Activated T-helper 17 cell treated with anti-CD3 and anti-CD28 coated beads, Interleukin-2, amount 50 U/mL, for 72 hours (primary cell): Measurements from ENCODE around the gene SERPINA12. TPM values are rescaled to one million over a fixed set of nuclear protein-coding genes. Genes with fewer than 3 reads are reported as not detected.

Experiments used
- ATAC-seq: fragments of 150-1000 bp; cut with Tn5 transposase; replicated peaks from 2 replicates; pipeline ENCODE4 v1.10.0; 2021; ENCODE audit warnings: mild to moderate bottlenecking, moderate library complexity
- H3K27ac Mint-ChIP-seq: one replicate; pipeline ENCODE4 v1.8.0; 2022; ENCODE audit warnings: mixed read lengths
- H3K27me3 Mint-ChIP-seq: one replicate; pipeline ENCODE4 v1.8.0; 2022; ENCODE audit warnings: mixed read lengths
- H3K36me3 Mint-ChIP-seq: one replicate; pipeline ENCODE4 v1.8.0; 2022; ENCODE audit warnings: low read depth, mild to moderate bottlenecking, mixed read lengths
- H3K4me1 Mint-ChIP-seq: one replicate; pipeline ENCODE4 v1.8.0; 2022; ENCODE audit warnings: mixed read lengths
- H3K4me3 Mint-ChIP-seq: one replicate; pipeline ENCODE4 v1.8.0; 2022; ENCODE audit warnings: mild to moderate bottlenecking, mixed read lengths
- H3K9me3 Mint-ChIP-seq: one replicate; pipeline ENCODE4 v1.8.0; 2022; ENCODE audit warnings: mixed read lengths
- total RNA-seq, 2 donors: library from RNA; stranded (reverse); gene quantifications; one replicate each; pipeline ENCODE4 v1.2.3, GENCODE V29; 2022

The SERPINA12 gene, protein sequence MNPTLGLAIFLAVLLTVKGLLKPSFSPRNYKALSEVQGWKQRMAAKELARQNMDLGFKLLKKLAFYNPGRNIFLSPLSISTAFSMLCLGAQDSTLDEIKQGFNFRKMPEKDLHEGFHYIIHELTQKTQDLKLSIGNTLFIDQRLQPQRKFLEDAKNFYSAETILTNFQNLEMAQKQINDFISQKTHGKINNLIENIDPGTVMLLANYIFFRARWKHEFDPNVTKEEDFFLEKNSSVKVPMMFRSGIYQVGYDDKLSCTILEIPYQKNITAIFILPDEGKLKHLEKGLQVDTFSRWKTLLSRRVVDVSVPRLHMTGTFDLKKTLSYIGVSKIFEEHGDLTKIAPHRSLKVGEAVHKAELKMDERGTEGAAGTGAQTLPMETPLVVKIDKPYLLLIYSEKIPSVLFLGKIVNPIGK
- total RNA-seq, result not detected

DNA sequence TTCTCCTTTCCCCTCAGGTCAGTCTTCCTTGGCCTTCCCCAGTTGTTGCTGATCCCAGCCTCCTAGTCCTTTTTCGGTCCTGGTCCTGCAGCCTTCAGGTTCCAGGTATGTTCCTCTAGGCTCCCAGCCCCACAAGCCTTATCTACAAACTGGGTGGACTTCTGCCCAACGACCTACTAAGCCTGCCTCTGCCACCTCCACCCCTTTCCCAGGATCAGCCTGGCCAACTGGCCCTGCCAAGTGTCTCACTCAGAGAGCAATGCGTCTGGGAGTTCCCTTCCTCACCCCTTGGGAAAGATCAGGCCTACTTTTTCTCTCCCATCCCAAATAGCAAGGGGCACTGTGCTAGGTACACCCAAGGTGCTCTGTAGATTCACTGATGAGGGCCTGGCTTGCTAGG lies at the start of gene SERPINA12:
TSS of gene SERPINA12 (minus strand) at position 114 of the 400 bp plus-strand sequence. CDS start 11,072 bp downstream, outside the sequence.
- Mint-ChIP-seq H3K36me3 (no peaks in the 10 kb centered on the region), H3K4me1 (no peaks in the 10 kb centered on the region), H3K4me3 (no peak within 1 kb of the TSS), H3K27me3 (peaks cover 9% of the 10 kb centered on the region), H3K9me3 (no peaks in the 10 kb centered on the region), H3K27ac (no peak within 1 kb of the TSS)
- no peak for ATAC-seq

DNA sequence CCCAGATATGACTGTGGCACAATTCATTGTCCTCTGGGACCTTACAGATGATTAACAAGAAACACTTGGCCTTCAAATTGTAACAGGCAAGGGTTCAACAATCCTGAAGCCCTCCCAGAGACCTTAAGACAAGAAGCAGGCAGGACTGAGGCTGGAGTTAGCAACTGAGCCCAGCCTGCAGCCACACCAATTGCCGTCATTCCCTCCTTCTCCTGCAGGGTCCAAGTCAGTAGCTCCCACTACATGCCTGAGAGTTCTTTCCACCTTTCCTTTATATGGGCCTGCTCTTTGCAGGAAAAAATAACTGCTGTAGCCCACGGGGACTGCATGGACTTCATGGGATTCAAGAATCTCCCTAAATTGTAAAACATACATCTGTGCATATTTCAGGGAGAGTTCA lies 49.6 kb upstream of the SERPINA12 start:
- no peak for ATAC-seq
- H3K36me3 Mint-ChIP-seq, result no peaks in the 10 kb centered on the region
- peaks cover 16% of the 10 kb centered on the region for H3K9me3 Mint-ChIP-seq
- H3K4me3 Mint-ChIP-seq, result no peak overlapping the region
- no peaks in the 10 kb centered on the region for H3K4me1 Mint-ChIP-seq
- H3K27me3 Mint-ChIP-seq, result peaks cover 25% of the 10 kb centered on the region
- H3K27ac Mint-ChIP-seq, result no peak overlapping the region

DNA sequence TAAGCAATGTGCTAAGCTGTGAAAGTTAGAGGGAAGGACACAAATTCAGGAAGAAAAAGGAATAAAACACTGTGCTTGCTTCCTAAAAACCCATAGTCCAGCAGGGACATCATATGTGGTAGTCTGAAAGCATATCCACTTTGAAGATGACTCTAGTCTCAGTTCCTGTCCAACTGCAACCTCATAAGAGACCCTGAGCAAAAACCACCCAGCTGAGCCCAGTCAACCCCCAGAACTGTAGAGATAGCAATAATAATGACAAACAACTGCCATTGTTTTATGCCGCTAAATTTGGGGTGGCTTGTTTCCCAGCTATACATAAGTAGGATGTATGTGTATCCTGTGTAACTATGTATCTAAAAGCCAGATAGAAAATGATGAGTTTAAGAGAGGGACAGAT lies 48.1 kb upstream of the SERPINA12 start:
- H3K4me3 Mint-ChIP-seq, result no peak overlapping the region
- H3K9me3 Mint-ChIP-seq, result peaks cover 19% of the 10 kb centered on the region
- H3K27ac Mint-ChIP-seq, result no peak overlapping the region
- no peaks in the 10 kb centered on the region for H3K4me1 Mint-ChIP-seq
- no peak for ATAC-seq
- H3K36me3 Mint-ChIP-seq, result no peaks in the 10 kb centered on the region
- H3K27me3 Mint-ChIP-seq, result peaks cover 36% of the 10 kb centered on the region

DNA sequence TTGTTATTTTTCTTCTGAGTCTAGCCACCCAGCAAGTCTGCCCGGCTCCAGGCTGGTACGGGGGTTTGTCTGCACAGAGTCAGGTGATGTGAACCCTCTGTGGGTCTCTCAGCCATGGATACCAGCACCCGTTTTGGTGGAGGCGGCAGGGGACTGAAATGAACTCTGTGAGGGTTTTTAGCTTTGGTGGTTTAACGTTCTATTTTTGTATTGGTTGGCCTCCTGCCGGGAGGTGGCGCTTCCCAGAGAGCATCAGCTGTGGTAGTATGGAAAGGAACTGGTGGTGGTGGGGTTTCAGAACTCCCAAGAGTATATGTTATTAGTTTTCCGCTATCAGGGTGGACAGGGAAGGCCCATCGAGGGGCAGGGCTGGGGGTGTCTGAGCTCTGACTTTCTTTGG lies 46.7 kb upstream of the SERPINA12 start:
- no peak overlapping the region for H3K27ac Mint-ChIP-seq
- H3K36me3 Mint-ChIP-seq, result no peaks in the 10 kb centered on the region
- no peak overlapping the region for H3K4me3 Mint-ChIP-seq
- ATAC-seq, result no peak
- H3K27me3 Mint-ChIP-seq, result peaks cover 44% of the 10 kb centered on the region
- peaks cover 19% of the 10 kb centered on the region for H3K9me3 Mint-ChIP-seq
- H3K4me1 Mint-ChIP-seq, result no peaks in the 10 kb centered on the region

DNA sequence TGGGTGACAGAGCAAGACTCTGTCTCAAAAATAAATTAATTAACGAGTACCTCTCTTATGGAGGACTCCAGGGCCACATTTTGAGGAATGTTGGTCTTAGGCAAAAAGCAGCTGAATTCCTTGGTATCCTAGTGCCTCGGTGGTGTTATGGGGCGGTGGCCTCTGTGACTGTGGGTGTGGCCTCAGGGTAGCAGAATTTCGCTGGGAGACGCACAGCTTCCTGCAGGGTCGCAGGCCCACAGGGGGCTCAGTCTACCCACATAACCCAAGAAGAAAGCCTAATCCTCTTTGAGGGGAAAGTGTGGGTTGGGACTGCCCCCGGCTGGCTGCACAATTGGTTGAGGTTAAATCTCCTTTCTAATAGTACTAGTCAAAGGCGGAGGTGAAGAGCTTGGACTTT lies 40.8 kb upstream of the SERPINA12 start:
- no peak overlapping the region for H3K27ac Mint-ChIP-seq
- H3K36me3 Mint-ChIP-seq, result no peaks in the 10 kb centered on the region
- H3K4me3 Mint-ChIP-seq, result no peak overlapping the region
- no peak for ATAC-seq
- peaks cover 35% of the 10 kb centered on the region for H3K27me3 Mint-ChIP-seq
- H3K9me3 Mint-ChIP-seq, result peaks cover 7% of the 10 kb centered on the region
- no peaks in the 10 kb centered on the region for H3K4me1 Mint-ChIP-seq

DNA sequence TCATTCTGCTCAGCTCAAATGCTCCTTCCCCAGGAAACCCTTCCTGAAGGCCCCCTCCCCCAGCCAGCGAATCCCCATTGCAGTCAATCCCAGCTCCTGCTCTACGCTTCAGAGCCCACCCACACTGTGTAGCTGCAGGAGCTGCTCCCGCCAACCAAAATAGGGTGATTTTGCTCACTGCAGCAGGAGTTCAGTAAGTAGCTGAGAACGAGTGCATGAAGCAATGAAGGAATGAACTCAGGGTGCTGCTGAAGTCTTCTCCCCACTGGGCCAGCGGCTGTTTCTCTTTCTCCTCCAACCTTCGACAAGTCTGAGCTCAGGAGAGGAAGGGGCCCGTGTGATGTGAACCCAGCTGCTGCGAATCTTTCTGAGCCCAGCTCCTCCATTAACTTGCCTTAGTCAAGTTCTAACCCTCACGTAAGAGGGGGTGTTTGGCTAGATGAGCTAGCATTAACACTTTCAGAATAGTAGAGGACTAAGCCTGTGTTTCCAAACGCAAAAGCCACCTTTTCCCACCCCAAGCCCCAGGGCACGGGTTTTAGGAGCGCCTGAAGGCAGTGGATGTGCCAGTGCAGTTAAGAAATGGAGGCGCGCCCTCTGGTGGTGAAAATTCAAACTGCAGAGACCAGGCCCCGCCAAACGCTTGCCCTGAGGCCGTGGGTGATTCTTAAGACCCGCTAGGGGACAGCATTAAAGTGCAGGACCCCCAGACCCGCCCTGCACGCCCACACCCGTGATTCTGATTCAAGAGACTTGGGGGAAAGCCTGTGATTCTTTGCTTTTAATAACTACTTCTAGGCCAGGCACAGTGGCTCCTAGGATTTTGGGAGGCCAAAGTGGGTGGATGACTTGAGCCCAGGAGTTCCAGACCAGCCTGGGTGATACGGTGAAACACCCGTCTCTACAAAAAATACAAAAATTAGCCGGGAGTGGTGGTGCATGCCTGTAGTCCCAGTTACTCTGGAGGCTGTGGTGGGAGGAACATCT lies 40.0 kb upstream of the SERPINA12 start:
- Mint-ChIP-seq H3K9me3 (peaks cover 4% of the 10 kb centered on the region), H3K4me3 (no peak overlapping the region), H3K4me1 (no peaks in the 10 kb centered on the region), H3K27me3 (peaks cover 32% of the 10 kb centered on the region), H3K27ac (no peak overlapping the region), H3K36me3 (no peaks in the 10 kb centered on the region)
- ATAC-seq, result peak; percentile 60

DNA sequence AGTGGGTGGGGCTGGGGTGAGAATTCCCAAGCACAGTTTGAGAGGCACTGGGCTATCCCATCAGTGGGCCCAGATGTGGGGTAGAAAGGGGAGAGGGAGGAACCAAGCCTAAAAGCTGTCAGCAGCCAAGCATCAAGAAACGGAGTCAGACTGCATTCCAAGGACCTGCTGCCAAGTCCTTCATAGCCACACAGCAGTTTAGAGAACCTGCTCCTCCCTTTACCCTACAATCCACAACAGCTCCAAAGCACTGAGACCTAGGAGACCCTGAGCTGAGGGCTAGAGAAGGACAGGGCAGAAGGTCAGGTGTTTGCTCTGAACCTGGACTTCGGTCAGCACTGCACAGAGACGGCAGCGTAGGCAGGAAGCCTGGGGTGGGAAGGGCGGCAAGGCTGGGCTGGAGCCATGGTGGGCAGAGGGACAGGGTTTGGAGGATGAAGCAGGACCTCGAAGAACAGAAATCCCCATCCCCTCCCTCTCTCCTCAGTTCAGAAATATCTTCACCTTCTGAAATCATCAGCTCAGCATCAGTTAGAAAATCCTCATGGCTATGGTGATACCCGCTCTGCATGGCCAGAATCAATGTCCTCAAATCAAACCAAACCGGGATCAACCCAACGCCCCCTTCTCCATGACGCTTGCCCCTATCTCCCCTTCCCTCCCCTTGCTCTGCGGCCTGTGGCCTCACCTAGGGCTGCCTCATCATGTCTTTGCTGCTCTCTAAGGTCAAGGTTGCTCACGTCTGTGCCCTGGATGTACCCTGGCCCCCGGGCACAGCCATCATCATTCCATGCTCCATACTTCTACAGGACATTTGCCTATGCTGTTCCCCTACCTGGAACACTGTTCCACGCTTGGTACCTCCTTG lies 39.1 kb upstream of the SERPINA12 start:
- Mint-ChIP-seq H3K27me3 (peaks cover 32% of the 10 kb centered on the region), H3K4me1 (no peaks in the 10 kb centered on the region), H3K9me3 (peaks cover under 1% of the 10 kb centered on the region), H3K36me3 (no peaks in the 10 kb centered on the region), H3K4me3 (no peak overlapping the region), H3K27ac (no peak overlapping the region)
- ATAC-seq, result no peak

DNA sequence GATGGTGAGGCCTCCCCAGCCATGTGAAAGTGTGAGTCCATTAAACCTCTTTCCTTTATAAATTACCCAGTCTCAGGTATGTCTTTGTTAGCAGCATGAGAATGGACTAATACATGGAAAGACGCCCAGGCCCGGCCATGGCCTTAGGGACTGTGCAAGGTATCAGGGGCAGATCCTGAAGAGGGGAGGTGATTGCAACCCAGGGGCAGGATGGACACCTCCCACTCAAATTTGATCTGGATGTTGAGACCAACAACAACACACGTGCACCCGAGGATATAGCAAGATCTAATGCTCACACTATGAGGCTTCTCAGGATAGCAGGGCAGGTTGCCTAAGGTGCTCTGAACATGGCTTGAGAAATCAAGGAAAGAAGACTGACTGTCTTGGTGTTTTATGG lies 38.5 kb upstream of the SERPINA12 start:
- Mint-ChIP-seq H3K27me3 (peaks cover 26% of the 10 kb centered on the region), H3K36me3 (no peaks in the 10 kb centered on the region), H3K4me3 (no peak overlapping the region), H3K27ac (no peak overlapping the region), H3K9me3 (no peaks in the 10 kb centered on the region), H3K4me1 (no peaks in the 10 kb centered on the region)
- no peak for ATAC-seq

DNA sequence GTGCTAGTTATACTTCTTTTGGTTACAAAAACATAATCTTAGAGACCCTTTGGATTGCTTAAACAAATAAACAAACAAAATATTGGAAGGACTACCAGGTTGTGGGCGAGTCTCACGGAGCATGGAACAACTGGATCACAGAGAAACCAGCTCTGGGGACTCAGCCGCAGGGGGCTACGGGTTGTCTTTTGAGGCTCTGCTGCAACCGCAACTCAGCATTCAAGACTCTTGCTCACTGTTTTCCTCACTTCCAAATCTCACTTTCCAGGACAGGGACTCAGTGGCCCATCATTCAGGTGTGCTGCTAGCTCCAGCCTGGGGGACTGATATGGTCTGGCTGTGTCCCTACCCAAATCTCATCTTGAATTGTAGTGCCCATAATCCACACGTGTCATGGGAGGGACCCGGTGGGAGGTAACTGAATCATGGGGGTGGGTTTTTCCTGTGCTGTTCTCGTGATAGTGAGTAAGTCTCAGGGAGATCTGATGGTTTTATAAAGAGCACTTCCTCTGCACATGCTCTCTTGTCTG lies 37.9 kb upstream of the SERPINA12 start:
- no peak for ATAC-seq
- no peaks in the 10 kb centered on the region for H3K9me3 Mint-ChIP-seq
- no peak overlapping the region for H3K4me3 Mint-ChIP-seq
- no peak overlapping the region for H3K27ac Mint-ChIP-seq
- H3K27me3 Mint-ChIP-seq, result peaks cover 21% of the 10 kb centered on the region
- no peaks in the 10 kb centered on the region for H3K4me1 Mint-ChIP-seq
- H3K36me3 Mint-ChIP-seq, result no peaks in the 10 kb centered on the region

DNA sequence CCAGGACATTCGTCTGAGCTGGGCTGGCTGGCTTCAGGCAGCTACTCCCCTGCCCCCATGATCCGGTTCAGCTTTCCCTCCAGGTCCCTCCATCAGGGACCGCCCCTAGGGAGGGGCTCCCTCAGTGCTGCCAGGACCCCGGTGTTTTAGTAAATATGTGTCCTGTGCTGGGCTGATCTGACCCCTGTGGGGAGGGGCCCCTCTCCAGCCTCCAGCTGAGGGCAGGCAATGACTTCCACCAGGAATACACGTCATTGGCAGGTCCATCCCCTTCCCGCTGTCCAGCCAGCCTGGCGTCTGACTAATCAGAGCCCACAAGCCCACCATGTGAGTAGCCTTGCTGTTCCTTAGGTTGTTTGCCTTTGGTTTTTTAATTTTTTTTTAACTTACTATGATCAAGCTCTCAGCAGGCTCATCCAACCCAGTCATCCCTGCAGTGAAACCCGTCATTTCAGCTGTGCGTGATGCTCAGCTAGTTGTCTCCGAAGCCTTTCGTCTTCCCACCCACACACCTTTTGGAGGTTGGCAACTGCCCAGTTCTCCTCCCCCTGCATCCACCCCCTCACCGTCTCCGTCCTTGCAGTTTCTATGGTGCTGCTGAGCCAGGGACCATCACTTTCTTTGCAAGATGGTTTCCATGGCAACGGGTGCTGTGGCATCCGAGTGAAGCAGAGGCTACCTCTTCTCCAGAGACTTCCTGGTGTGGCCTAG lies 36.0 kb upstream of the SERPINA12 start:
- Mint-ChIP-seq H3K4me3 (no peak overlapping the region), H3K27ac (no peak overlapping the region), H3K9me3 (no peaks in the 10 kb centered on the region), H3K4me1 (no peaks in the 10 kb centered on the region), H3K27me3 (peaks cover 20% of the 10 kb centered on the region), H3K36me3 (no peaks in the 10 kb centered on the region)
- ATAC-seq, result no peak

DNA sequence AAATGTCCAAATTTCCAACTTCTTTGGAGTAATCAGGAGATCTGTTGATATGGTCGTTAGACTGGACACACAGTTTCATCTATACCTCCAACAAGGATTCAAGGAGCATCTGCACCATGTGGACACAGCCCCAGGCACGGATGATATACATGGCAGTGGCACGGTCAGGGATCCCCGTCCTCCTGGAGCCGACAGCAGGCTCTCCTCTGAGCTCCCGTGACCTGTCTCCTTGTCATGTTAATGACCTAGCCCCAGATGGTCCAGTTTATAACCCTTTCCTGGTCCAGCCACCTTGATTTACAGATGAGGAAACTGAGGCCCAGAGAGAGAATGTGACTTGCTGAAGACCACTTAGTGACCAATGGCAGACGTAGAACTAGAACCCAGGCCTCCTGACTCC lies 35.5 kb upstream of the SERPINA12 start:
- Mint-ChIP-seq H3K9me3 (no peaks in the 10 kb centered on the region), H3K4me3 (no peak overlapping the region), H3K4me1 (no peaks in the 10 kb centered on the region), H3K27me3 (peaks cover 20% of the 10 kb centered on the region), H3K27ac (no peak overlapping the region), H3K36me3 (no peaks in the 10 kb centered on the region)
- ATAC-seq, result no peak

DNA sequence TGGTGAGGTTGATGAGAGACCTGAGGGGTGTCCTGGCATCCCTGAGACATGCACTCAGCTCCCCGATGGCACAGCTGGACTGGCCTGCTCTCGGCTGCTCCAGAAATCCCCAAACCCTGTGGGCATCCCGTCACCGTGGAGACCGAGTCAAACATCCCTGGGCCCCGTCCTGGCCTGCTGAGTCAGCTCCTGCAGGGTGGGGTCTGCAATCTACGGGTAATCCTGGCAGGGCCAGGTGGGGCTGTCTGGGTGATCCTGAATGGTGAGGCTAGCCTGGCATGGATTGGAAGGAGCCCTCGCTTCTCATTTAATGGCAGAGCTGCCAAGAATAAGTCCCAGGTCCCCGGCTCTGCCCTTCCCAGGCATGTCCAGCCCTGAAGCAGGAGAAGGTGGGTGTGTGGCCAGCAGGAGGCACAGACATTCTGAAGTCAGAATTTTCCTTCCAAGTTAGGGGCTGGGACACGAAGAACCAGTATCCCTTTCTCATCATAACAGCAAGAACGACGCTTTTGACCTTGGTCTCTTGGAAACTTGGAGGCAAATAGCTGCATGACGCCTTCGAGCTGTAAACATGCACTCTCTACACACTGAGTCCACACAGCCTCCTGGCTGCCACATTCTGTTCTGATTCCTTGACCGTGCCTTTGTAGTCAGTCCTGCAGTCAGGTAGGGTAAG lies 34.3 kb upstream of the SERPINA12 start:
- no peak for ATAC-seq
- Mint-ChIP-seq H3K27ac (no peak overlapping the region), H3K4me1 (no peaks in the 10 kb centered on the region), H3K4me3 (no peak overlapping the region), H3K36me3 (no peaks in the 10 kb centered on the region), H3K9me3 (no peaks in the 10 kb centered on the region), H3K27me3 (peaks cover 25% of the 10 kb centered on the region)

DNA sequence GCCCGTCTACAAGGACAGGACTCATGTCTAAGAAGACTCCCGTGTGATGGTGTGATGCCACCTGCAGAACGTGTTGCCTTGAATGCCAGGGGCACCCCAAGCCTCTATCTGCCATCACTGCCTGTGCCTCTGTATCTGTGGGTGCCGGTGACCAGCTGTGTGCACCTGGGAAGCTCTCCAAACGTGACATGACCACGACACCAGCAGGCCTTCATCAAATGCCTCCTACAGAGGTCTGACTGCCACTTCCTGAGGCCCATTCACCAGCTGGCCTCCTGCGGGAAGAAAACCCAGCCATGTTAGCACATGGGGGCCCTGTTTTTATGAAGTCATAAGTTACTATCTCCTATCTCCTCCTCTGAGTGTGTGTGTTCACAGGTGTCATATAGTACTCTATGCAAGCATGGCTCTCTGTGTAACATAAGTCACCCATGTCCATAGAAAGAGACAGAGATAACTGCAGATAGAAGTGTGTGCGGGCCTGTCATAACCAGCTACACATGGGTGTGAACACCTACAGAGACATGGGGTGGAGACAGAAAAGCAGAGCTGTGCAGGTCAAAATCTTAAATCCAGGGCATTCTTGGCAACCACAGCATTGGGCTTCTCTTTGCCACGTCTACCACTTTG lies 33.7 kb upstream of the SERPINA12 start:
- H3K4me3 Mint-ChIP-seq, result no peak overlapping the region
- no peaks in the 10 kb centered on the region for H3K9me3 Mint-ChIP-seq
- no peak overlapping the region for H3K27ac Mint-ChIP-seq
- H3K27me3 Mint-ChIP-seq, result peaks cover 30% of the 10 kb centered on the region
- no peaks in the 10 kb centered on the region for H3K36me3 Mint-ChIP-seq
- no peak for ATAC-seq
- H3K4me1 Mint-ChIP-seq, result no peaks in the 10 kb centered on the region
